AG04450 (cell line): ENCODE data around the gene TMEM219. TPM values are rescaled to one million over a fixed set of nuclear protein-coding genes. Genes with fewer than 3 reads are reported as not detected.
"Not testable (repeated sequence)": the region's sequence is repeated elsewhere in the genome, so short reads cannot be mapped to it uniquely, and the experiment has no call there.

ENCODE experiments used
- CTCF ChIA-PET: fragments of 300-600, 350-600 bp; formaldehyde crosslinking; extraction: SDS; loops from one replicate; lab custom pipeline; 2022; ENCODE audit warnings: antibody characterized with exemption, inconsistent platforms; lab: Charles Lee
- POLR2A ChIA-PET: fragments of 350-600 bp; formaldehyde crosslinking; extraction: SDS; loops from one replicate; lab custom pipeline; 2021; ENCODE audit warnings: antibody characterized with exemption, inconsistent platforms; lab: Yijun Ruan, JAX
- DNase-seq: peaks from one replicate; pipeline ENCODE4 v3.0.0-alpha.2; 2011; ENCODE audit warnings: low read depth, low spot score
- H3K27ac ChIP-seq: one replicate; pipeline ENCODE4 v1.5.1; 2012; ENCODE audit warnings: low read depth, low read length, control low read depth
- H3K27me3 ChIP-seq: one replicate; pipeline ENCODE4 v1.6.0; 2012; ENCODE audit warnings: low read length; ENCODE audit not compliant: control insufficient read depth, insufficient read depth
- H3K4me3 ChIP-seq: 2 replicates; pipeline ENCODE4 v1.5.1; 2011; ENCODE audit warnings: mild to moderate bottlenecking, low read depth, low read length, control low read depth
- H3K9me3 ChIP-seq: 2 replicates; pipeline ENCODE4 v1.5.1; 2012; ENCODE audit warnings: low read length; ENCODE audit not compliant: control insufficient read depth, insufficient read depth
- CTCF ChIP-seq: IDR thresholded peaks from 2 replicates; pipeline ENCODE4 v1.5.1; 2011; ENCODE audit warnings: low read depth, low read length, control low read depth, inconsistent platforms
- polyA plus RNA-seq: library from polyadenylated mRNA; depleted of rRNA; stranded (reverse); fragments of >200 nt; gene quantifications from 2 replicates; pipeline ENCODE4 v1.2.3, GENCODE V29; 2011

The TMEM219 gene
- polyA plus RNA-seq, 1 experiment: 88.6 TPM

DNA sequence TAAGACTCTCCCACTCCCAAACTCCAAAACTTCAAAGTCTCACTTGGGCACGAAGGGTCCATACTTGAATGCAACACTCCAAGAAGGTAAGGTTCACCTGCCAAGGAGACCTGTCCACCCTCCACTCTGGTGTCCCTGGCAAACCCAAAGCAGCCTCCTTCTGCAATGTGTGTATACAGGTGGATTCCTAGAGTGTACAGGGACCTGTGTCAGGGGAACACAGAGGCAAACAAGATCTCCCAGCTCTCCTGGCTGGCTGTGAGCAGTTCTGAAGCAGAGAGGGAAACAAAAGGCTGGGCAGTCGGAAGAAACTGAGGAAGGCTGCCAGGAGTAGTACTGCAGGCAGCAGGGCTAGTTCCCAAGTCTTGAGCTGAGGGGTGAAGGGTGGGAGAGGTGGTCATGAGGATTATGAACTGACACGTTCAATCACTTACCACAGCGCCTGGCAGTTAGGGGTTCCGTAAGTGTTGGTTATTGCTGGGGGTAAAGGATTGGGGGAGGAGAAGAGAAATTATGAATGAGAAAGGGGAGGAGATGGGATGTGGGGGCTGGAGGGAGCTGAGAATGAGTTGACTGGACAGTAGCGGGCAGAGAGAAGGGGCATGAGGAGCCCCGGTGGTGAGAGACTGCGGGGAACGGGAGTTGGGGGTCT, 36.6 kb upstream of the TMEM219 start:
- Histone ChIP-seq H3K27ac (peak overlapping the region; percentile 31), H3K27me3 (no peaks in the 10 kb centered on the region), H3K9me3 (no peaks in the 10 kb centered on the region; the same call in 1 of the 2 replicates), H3K4me3 (peak overlapping the region; percentile 96)
- no peak for DNase-seq
- ChIA-PET CTCF (interaction anchor here (0.8 to 2.4 kb wide), 3 partner anchors 8 to 77 kb away, joined by 3 to 7 read pairs (median 3); no protein-coding TSS in a partner anchor), POLR2A (interaction anchor here (0.5 to 2.7 kb wide), 10 partner anchors 19 to 602 kb away, joined by 3 to 25 read pairs (median 4); partner anchors contain the start of genes ASPHD1, HIRIP3, INO80E and TAOK2)
- no peak for TF ChIP-seq CTCF

GRCh38 chr16:29925781-29926710, 35.8 kb upstream of the TMEM219 start, which contains the start of gene KCTD13:
TSS of gene KCTD13 (minus strand) at chr16:29926226. CDS start at chr16:29926033, 193 bp downstream.
- TF ChIP-seq CTCF: no peak
- Histone ChIP-seq H3K9me3 (no peaks in the 10 kb centered on the region; the same call in 1 of the 2 replicates), H3K27ac (peak within 1 kb of the TSS; percentile 73), H3K4me3 (peak within 1 kb of the TSS; percentile 96), H3K27me3 (no peaks in the 10 kb centered on the region)
- POLR2A ChIA-PET: interaction anchor here (0.5 to 2.7 kb wide), 18 partner anchors 11 to 603 kb away, joined by 3 to 25 read pairs (median 4); partner anchors contain the start of genes ALDOA, ASPHD1, HIRIP3 and INO80E
- peak; percentile 56 for DNase-seq
- CTCF ChIA-PET: interaction anchor here (0.8 to 2.4 kb wide), 4 partner anchors 9 to 78 kb away, joined by 3 to 7 read pairs (median 5); partner anchors contain the start of gene TMEM219

- H3K27me3 ChIP-seq: no peaks in the 10 kb centered on the region
- ChIA-PET POLR2A (interaction anchor here (0.7 to 2.7 kb wide), 12 partner anchors 12 to 139 kb away, joined by 3 to 25 read pairs (median 4); partner anchors contain the start of genes ALDOA, HIRIP3, INO80E and TAOK2), CTCF (interaction anchor here (0.9 to 2.4 kb wide), 2 partner anchors 17 to 35 kb away, joined by 7 read pairs; partner anchors contain the start of gene TMEM219)
- H3K27ac ChIP-seq: peak overlapping the region; percentile 73
- H3K4me3 ChIP-seq: peak overlapping the region; percentile 96
- no peak for TF ChIP-seq CTCF
- DNase-seq: no peak
- H3K9me3 ChIP-seq: no peaks in the 10 kb centered on the region; the same call in 1 of the 2 replicates
These were observed 35.2 kb upstream of the TMEM219 start for GRCh38 chr16:29926711-29927052.

DNA sequence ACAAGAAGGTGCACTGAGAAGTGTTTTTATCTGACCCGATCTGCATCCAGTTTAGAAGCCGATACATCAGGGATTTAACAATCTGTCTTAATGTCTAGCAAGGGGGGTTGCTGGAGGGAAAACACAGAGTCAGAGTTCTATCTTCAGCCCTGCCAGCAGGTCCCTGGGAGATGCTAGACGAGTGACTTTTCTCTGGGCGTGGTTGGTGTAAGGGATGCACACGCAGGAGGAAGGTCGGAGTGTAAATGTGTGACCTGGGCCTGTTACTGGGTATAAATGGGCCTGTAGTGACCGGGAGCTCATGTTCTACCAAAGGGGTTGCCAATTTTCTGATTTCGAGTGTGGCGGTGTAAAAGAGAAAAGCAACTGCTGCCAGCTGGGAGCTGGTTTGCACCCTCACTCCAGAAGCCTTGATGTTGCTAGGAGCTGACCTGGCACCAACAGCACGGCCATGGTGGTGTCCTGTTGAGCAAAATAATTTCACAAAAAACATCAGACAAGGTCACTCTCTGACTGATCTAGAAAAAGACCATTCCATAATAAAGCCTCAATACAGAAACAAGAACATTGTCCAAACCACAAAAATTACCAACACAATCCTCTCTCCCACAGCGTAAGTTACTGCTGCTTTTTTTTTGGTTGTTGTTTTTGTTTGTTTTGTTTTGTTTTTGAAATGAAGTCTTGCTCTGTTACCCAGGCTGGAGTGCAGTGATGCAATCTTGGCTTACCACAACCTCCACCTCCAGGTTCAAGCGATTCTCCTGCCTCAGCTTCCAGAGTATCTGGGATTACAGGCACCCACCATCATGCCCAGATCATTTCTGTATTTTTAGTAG, 34.6 kb upstream of the TMEM219 start:
- Histone ChIP-seq H3K9me3 (no peaks in the 10 kb centered on the region; the same call in 1 of the 2 replicates), H3K27ac (peak overlapping the region; percentile 73), H3K4me3 (peak overlapping the region; percentile 96), H3K27me3 (no peaks in the 10 kb centered on the region)
- no peak for TF ChIP-seq CTCF
- DNase-seq: no peak
- ChIA-PET CTCF (interaction anchor here (0.9 to 2.4 kb wide), 2 partner anchors 17 to 35 kb away, joined by 7 read pairs; partner anchors contain the start of gene TMEM219), POLR2A (interaction anchor here (0.7 to 2.7 kb wide), 11 partner anchors 12 to 138 kb away, joined by 3 to 25 read pairs (median 4); partner anchors contain the start of genes ALDOA and TAOK2)

- H3K4me3 ChIP-seq, POLR2A ChIA-PET, H3K27me3 ChIP-seq, H3K27ac ChIP-seq, CTCF ChIA-PET, DNase-seq, H3K9me3 ChIP-seq: not testable (repeated sequence)
These were observed 30.1 kb upstream of the TMEM219 start for GRCh38 chr16:29931750-29932149.
